ENCODE measurements around the gene PDE2A.

Gene PDE2A

GRCh38 chr11:72642884-72643522 lies 31.2 kb downstream of the PDE2A start:
- no peaks in the 10 kb centered on the region for H3K36me3 ChIP-seq (ENCODE audit: control insufficient read depth in 2 of 2, insufficient read depth in 2 of 2, low read length in 2 of 2)
- H3K9ac ChIP-seq (ENCODE audit: low read length in 2 of 2): peak overlapping the region in 1 of 2 donors; percentile 51
- H3K27ac ChIP-seq (ENCODE audit: low read length): no peak overlapping the region
- peaks cover 44% of the 10 kb centered on the region for H3K4me1 ChIP-seq (ENCODE audit: control insufficient read depth, insufficient read depth, low read length)
- no peaks in the 10 kb centered on the region for H3K27me3 ChIP-seq (ENCODE audit: control insufficient read depth in 1 of 2, insufficient read depth in 2 of 2, low read length in 2 of 2)
- no peaks in the 10 kb centered on the region for H3K9me3 ChIP-seq (ENCODE audit: control insufficient read depth in 2 of 2, low read length in 2 of 2)
- H3K4me3 ChIP-seq (ENCODE audit: low read length in 2 of 2): peak overlapping the region; percentile 61 to 73

DNA sequence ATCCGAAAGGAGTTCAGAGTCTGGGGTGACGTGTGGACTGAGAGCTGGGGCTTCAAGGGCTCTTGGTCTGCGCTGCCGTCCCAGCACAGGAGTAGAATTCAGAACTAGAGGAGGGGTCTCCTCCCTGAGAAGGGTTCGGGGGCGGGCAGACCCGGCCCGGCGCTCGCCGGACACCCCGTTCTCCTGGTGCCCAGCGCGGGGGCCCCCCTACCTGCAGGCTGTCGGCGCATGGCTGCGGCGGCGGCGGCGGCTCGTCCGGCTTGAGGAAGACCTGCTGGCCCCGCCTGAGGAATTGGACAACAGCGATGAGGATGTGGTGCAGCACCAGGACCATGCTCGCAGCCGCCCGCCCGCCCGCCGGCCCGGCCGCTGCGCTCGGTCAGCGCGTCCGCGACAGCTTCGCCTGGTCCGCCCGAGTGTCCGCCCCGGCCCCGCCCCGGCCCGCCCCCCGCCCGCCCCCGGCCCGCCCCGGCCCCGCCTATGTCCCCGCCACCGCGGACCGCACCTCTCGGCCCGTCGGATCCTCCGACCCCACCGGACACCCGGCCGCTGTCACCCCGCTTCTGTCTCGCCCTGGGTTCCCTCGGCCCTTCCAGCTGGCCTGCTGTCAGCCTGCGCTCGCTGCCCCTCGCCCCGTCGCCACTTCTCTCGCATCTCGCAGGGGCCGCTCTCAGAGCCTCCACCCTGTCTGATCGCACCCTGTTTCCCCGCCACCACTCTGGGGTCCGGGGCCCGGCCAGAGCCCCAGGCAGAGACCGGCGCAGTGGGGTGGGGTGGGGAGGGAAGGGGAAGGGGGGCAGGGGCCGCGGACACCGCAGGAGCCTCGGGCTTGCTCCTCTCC lies 32.0 kb downstream of the PDE2A start:
- Histone ChIP-seq H3K9ac (ENCODE audit: low read length in 2 of 2) (peak overlapping the region; percentile 17 to 62), H3K4me1 (ENCODE audit: control insufficient read depth, insufficient read depth, low read length) (peaks cover 50% of the 10 kb centered on the region), H3K27ac (ENCODE audit: low read length) (no peak overlapping the region), H3K27me3 (ENCODE audit: control insufficient read depth in 1 of 2, insufficient read depth in 2 of 2, low read length in 2 of 2) (no peaks in the 10 kb centered on the region), H3K9me3 (ENCODE audit: control insufficient read depth in 2 of 2, low read length in 2 of 2) (no peaks in the 10 kb centered on the region), H3K4me3 (ENCODE audit: low read length in 2 of 2) (peak overlapping the region; percentile 75 to 81), H3K36me3 (ENCODE audit: control insufficient read depth in 2 of 2, insufficient read depth in 2 of 2, low read length in 2 of 2) (no peaks in the 10 kb centered on the region)

DNA sequence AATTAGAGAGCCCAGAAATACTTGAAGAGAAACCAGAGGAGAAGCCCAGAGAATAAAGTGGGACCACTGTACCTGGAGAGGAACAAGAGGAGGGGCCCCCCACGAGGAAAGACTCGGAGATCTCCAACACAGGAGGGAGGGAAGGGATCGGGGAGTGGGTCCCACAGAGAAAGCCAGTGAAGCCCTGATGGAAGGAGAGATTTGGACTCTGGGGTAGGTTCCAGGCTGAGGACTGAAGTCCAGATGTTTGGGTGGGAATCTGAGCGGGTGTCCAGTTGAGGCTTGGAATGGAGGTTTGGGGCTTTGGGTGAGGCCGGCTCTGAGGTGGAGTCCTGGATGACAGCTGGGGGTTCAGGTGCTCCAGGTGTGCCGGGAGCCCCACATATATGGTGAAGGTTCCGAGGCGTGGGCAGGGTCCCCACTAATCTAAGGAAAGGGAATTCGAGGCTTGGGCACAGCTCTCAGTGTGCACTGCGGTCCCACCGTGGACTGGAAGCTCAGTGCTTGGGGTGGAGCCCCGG lies 32.6 kb downstream of the PDE2A start:
- no peaks in the 10 kb centered on the region for H3K36me3 ChIP-seq (ENCODE audit: control insufficient read depth in 2 of 2, insufficient read depth in 2 of 2, low read length in 2 of 2)
- peak overlapping the region; percentile 17 to 62 for H3K9ac ChIP-seq (ENCODE audit: low read length in 2 of 2)
- H3K9me3 ChIP-seq (ENCODE audit: control insufficient read depth in 2 of 2, low read length in 2 of 2): no peaks in the 10 kb centered on the region
- H3K4me3 ChIP-seq (ENCODE audit: low read length in 2 of 2): peak overlapping the region; percentile 75 to 81
- no peak overlapping the region for H3K27ac ChIP-seq (ENCODE audit: low read length)
- H3K27me3 ChIP-seq (ENCODE audit: control insufficient read depth in 1 of 2, insufficient read depth in 2 of 2, low read length in 2 of 2): no peaks in the 10 kb centered on the region
- peaks cover 56% of the 10 kb centered on the region for H3K4me1 ChIP-seq (ENCODE audit: control insufficient read depth, insufficient read depth, low read length)

- no peaks in the 10 kb centered on the region for H3K9me3 ChIP-seq (ENCODE audit: control insufficient read depth in 2 of 2, low read length in 2 of 2)
- H3K4me3 ChIP-seq (ENCODE audit: low read length in 2 of 2): peak overlapping the region in 1 of 2 donors; percentile 81
- peaks cover 64% of the 10 kb centered on the region for H3K4me1 ChIP-seq (ENCODE audit: control insufficient read depth, insufficient read depth, low read length)
- H3K27me3 ChIP-seq (ENCODE audit: control insufficient read depth in 1 of 2, insufficient read depth in 2 of 2, low read length in 2 of 2): no peaks in the 10 kb centered on the region
- H3K36me3 ChIP-seq (ENCODE audit: control insufficient read depth in 2 of 2, insufficient read depth in 2 of 2, low read length in 2 of 2): no peaks in the 10 kb centered on the region
- H3K9ac ChIP-seq (ENCODE audit: low read length in 2 of 2): no peak overlapping the region
- H3K27ac ChIP-seq (ENCODE audit: low read length): no peak overlapping the region
These were observed 34.5 kb downstream of the PDE2A start for GRCh38 chr11:72639502-72640375.

- Histone ChIP-seq H3K4me1 (ENCODE audit: control insufficient read depth, insufficient read depth, low read length) (peaks cover 67% of the 10 kb centered on the region), H3K36me3 (ENCODE audit: control insufficient read depth in 2 of 2, insufficient read depth in 2 of 2, low read length in 2 of 2) (no peaks in the 10 kb centered on the region), H3K4me3 (ENCODE audit: low read length in 2 of 2) (no peak overlapping the region), H3K9me3 (ENCODE audit: control insufficient read depth in 2 of 2, low read length in 2 of 2) (no peaks in the 10 kb centered on the region), H3K9ac (ENCODE audit: low read length in 2 of 2) (no peak overlapping the region), H3K27me3 (ENCODE audit: control insufficient read depth in 1 of 2, insufficient read depth in 2 of 2, low read length in 2 of 2) (no peaks in the 10 kb centered on the region), H3K27ac (ENCODE audit: low read length) (no peak overlapping the region)
These were observed 36.3 kb downstream of the PDE2A start for GRCh38 chr11:72637926-72638325.

GRCh38 chr11:72637198-72637597 lies 37.0 kb downstream of the PDE2A start:
- H3K27ac ChIP-seq (ENCODE audit: low read length): peak overlapping the region; percentile 2
- H3K9ac ChIP-seq (ENCODE audit: low read length in 2 of 2): no peak overlapping the region
- H3K27me3 ChIP-seq (ENCODE audit: control insufficient read depth in 1 of 2, insufficient read depth in 2 of 2, low read length in 2 of 2): no peaks in the 10 kb centered on the region
- peaks cover 69% of the 10 kb centered on the region for H3K4me1 ChIP-seq (ENCODE audit: control insufficient read depth, insufficient read depth, low read length)
- no peaks in the 10 kb centered on the region for H3K36me3 ChIP-seq (ENCODE audit: control insufficient read depth in 2 of 2, insufficient read depth in 2 of 2, low read length in 2 of 2)
- H3K4me3 ChIP-seq (ENCODE audit: low read length in 2 of 2): peak overlapping the region in 1 of 2 donors; percentile 3
- H3K9me3 ChIP-seq (ENCODE audit: control insufficient read depth in 2 of 2, low read length in 2 of 2): no peaks in the 10 kb centered on the region

- no peaks in the 10 kb centered on the region for H3K36me3 ChIP-seq (ENCODE audit: control insufficient read depth in 2 of 2, insufficient read depth in 2 of 2, low read length in 2 of 2)
- peaks cover 70% of the 10 kb centered on the region for H3K4me1 ChIP-seq (ENCODE audit: control insufficient read depth, insufficient read depth, low read length)
- H3K27ac ChIP-seq (ENCODE audit: low read length): peak overlapping the region; percentile 11
- H3K27me3 ChIP-seq (ENCODE audit: control insufficient read depth in 1 of 2, insufficient read depth in 2 of 2, low read length in 2 of 2): no peaks in the 10 kb centered on the region
- H3K9me3 ChIP-seq (ENCODE audit: control insufficient read depth in 2 of 2, low read length in 2 of 2): no peaks in the 10 kb centered on the region
- no peak overlapping the region for H3K4me3 ChIP-seq (ENCODE audit: low read length in 2 of 2)
- no peak overlapping the region for H3K9ac ChIP-seq (ENCODE audit: low read length in 2 of 2)
These were observed 37.8 kb downstream of the PDE2A start for GRCh38 chr11:72636376-72636775.

DNA sequence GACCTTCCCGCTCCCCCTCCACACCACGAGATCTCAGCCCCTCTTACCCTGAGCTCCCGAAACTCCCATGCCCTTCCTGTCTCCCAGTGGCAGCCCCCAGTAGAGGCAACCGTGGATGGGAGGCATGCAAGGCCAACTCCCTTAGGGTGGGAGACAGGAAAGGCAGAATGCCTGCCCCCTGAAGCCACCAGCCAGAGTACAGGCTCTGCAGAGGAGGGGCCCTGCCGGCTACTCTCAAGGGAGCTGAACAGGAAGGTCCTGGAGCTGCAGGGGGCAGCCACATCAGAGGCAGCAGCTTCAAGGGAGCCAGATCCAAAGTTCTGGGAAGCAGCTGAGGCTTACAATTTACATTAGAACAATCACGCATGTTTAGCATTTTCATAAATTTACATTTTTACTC lies 38.3 kb downstream of the PDE2A start:
- peaks cover 71% of the 10 kb centered on the region for H3K4me1 ChIP-seq (ENCODE audit: control insufficient read depth, insufficient read depth, low read length)
- no peaks in the 10 kb centered on the region for H3K27me3 ChIP-seq (ENCODE audit: control insufficient read depth in 1 of 2, insufficient read depth in 2 of 2, low read length in 2 of 2)
- H3K36me3 ChIP-seq (ENCODE audit: control insufficient read depth in 2 of 2, insufficient read depth in 2 of 2, low read length in 2 of 2): no peaks in the 10 kb centered on the region
- H3K9me3 ChIP-seq (ENCODE audit: control insufficient read depth in 2 of 2, low read length in 2 of 2): no peaks in the 10 kb centered on the region
- no peak overlapping the region for H3K9ac ChIP-seq (ENCODE audit: low read length in 2 of 2)
- no peak overlapping the region for H3K4me3 ChIP-seq (ENCODE audit: low read length in 2 of 2)
- H3K27ac ChIP-seq (ENCODE audit: low read length): no peak overlapping the region

GRCh38 chr11:72635309-72635915 lies 38.8 kb downstream of the PDE2A start:
- H3K4me1 ChIP-seq (ENCODE audit: control insufficient read depth, insufficient read depth, low read length): peaks cover 71% of the 10 kb centered on the region
- H3K27me3 ChIP-seq (ENCODE audit: control insufficient read depth in 1 of 2, insufficient read depth in 2 of 2, low read length in 2 of 2): no peaks in the 10 kb centered on the region
- no peak overlapping the region for H3K27ac ChIP-seq (ENCODE audit: low read length)
- no peaks in the 10 kb centered on the region for H3K9me3 ChIP-seq (ENCODE audit: control insufficient read depth in 2 of 2, low read length in 2 of 2)
- H3K4me3 ChIP-seq (ENCODE audit: low read length in 2 of 2): no peak overlapping the region
- no peaks in the 10 kb centered on the region for H3K36me3 ChIP-seq (ENCODE audit: control insufficient read depth in 2 of 2, insufficient read depth in 2 of 2, low read length in 2 of 2)
- H3K9ac ChIP-seq (ENCODE audit: low read length in 2 of 2): no peak overlapping the region

- peaks cover 73% of the 10 kb centered on the region for H3K4me1 ChIP-seq (ENCODE audit: control insufficient read depth, insufficient read depth, low read length)
- no peaks in the 10 kb centered on the region for H3K36me3 ChIP-seq (ENCODE audit: control insufficient read depth in 2 of 2, insufficient read depth in 2 of 2, low read length in 2 of 2)
- H3K9me3 ChIP-seq (ENCODE audit: control insufficient read depth in 2 of 2, low read length in 2 of 2): no peaks in the 10 kb centered on the region
- no peak overlapping the region for H3K9ac ChIP-seq (ENCODE audit: low read length in 2 of 2)
- H3K27ac ChIP-seq (ENCODE audit: low read length): no peak overlapping the region
- H3K4me3 ChIP-seq (ENCODE audit: low read length in 2 of 2): no peak overlapping the region
- H3K27me3 ChIP-seq (ENCODE audit: control insufficient read depth in 1 of 2, insufficient read depth in 2 of 2, low read length in 2 of 2): no peaks in the 10 kb centered on the region
These were observed 39.6 kb downstream of the PDE2A start for GRCh38 chr11:72634472-72635095.
